T-helper 2 cell treated with Interferon-gamma antibody and Interleukin-4, amounts not matched to agents 5 μg/mL and 100 μg/mL, for 36 hours (primary cell): Measurements from ENCODE around the gene SCYGR3.

Source experiments
- DNase-seq: peaks from one replicate; pipeline ENCODE4 v3.0.0; 2021; ENCODE audit warnings: low spot score
- H3K27ac Mint-ChIP-seq: one replicate; pipeline ENCODE4 v1.8.0; 2021; ENCODE audit warnings: mild to moderate bottlenecking, mixed read lengths
- H3K27me3 Mint-ChIP-seq: one replicate; pipeline ENCODE4 v1.8.0; 2021; ENCODE audit warnings: low read depth, mixed read lengths
- H3K36me3 Mint-ChIP-seq: one replicate; pipeline ENCODE4 v1.8.0; 2021; ENCODE audit warnings: low read depth, mixed read lengths
- H3K4me1 Mint-ChIP-seq: one replicate; pipeline ENCODE4 v1.8.0; 2021; ENCODE audit warnings: low read depth, mixed read lengths
- H3K4me3 Mint-ChIP-seq: one replicate; pipeline ENCODE4 v1.8.0; 2022; ENCODE audit warnings: mild to moderate bottlenecking, moderate library complexity, mixed read lengths
- H3K9me3 Mint-ChIP-seq: one replicate; pipeline ENCODE4 v1.8.0; 2021; ENCODE audit warnings: mixed read lengths

The SCYGR3 gene

DNA sequence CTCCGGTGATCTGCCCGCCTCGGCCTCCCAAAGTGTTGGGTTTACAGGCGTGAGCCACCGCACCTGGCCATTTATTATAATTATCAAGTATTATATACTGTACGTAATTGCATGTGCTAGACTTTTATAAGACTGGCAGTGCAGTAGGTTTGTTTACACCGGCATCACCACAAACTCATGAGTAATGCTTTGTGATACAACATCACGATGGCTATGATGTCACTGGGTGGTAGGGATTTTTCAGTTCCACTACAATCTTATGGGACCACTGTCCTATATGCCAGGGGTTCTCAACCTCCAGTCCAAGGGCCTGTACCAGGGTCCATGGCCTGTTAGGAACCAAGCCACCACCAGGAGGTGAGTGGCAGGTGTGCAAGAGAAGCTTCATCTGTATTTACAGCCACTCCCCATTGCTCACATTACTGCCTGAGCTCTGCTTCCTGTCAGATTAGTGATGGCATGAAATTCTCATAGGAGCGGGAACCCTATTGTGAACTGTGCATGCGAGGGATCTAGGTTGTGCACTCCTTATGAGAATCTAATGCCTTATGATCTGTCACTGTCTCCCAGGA is 12.0 kb upstream of the SCYGR3 start:
- Mint-ChIP-seq H3K27me3 (peaks cover 10% of the 10 kb centered on the region), H3K4me1 (no peaks in the 10 kb centered on the region), H3K4me3 (no peak overlapping the region), H3K9me3 (no peaks in the 10 kb centered on the region), H3K27ac (no peak overlapping the region), H3K36me3 (no peaks in the 10 kb centered on the region)
- no peak for DNase-seq

DNA sequence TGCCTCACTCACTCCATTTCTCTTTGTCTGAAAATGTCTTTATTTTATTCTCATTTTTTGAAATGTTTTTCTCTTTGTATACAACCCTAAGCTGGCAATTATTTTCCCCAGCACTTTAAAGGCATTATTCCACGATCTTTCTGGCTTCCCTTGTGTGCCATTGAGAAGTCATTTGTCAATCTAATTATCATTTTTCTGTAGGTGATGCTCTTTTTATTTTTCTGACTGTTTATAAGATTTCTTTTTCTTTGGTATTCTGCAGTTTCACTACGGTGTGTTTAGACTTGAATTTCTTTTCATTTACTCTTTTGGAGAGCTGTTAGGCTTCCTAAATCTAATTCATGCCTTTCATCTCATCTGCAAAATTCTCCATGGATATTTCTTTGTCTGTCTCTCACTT is 10.8 kb upstream of the SCYGR3 start:
- no peak for DNase-seq
- H3K27me3 Mint-ChIP-seq = peaks cover 8% of the 10 kb centered on the region
- no peaks in the 10 kb centered on the region for H3K9me3 Mint-ChIP-seq
- H3K27ac Mint-ChIP-seq = no peak overlapping the region
- no peaks in the 10 kb centered on the region for H3K4me1 Mint-ChIP-seq
- no peaks in the 10 kb centered on the region for H3K36me3 Mint-ChIP-seq
- H3K4me3 Mint-ChIP-seq = no peak overlapping the region

DNA sequence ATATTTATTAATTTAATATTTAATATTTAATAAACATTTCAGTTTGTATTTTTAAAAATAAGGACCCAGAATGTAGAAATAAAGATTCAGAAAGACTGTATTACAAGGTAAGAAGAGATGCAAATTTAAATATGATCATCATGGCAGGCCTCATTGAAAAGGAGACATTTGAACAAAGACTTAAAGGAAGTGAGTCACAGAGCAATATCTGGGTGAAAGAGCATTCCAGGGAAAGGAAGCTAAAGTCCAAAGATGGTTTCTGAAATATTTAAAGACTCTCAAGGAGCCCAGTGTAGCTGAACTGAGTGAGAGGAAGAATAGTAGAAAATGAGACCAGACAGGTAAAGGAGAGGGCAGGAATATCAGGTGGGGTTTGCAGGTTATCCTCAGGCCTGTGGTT is 8.6 kb upstream of the SCYGR3 start:
- no peak for DNase-seq
- H3K9me3 Mint-ChIP-seq = no peaks in the 10 kb centered on the region
- H3K4me1 Mint-ChIP-seq = no peaks in the 10 kb centered on the region
- no peak overlapping the region for H3K27ac Mint-ChIP-seq
- H3K4me3 Mint-ChIP-seq = no peak overlapping the region
- peaks cover 2% of the 10 kb centered on the region for H3K27me3 Mint-ChIP-seq
- no peaks in the 10 kb centered on the region for H3K36me3 Mint-ChIP-seq

DNA sequence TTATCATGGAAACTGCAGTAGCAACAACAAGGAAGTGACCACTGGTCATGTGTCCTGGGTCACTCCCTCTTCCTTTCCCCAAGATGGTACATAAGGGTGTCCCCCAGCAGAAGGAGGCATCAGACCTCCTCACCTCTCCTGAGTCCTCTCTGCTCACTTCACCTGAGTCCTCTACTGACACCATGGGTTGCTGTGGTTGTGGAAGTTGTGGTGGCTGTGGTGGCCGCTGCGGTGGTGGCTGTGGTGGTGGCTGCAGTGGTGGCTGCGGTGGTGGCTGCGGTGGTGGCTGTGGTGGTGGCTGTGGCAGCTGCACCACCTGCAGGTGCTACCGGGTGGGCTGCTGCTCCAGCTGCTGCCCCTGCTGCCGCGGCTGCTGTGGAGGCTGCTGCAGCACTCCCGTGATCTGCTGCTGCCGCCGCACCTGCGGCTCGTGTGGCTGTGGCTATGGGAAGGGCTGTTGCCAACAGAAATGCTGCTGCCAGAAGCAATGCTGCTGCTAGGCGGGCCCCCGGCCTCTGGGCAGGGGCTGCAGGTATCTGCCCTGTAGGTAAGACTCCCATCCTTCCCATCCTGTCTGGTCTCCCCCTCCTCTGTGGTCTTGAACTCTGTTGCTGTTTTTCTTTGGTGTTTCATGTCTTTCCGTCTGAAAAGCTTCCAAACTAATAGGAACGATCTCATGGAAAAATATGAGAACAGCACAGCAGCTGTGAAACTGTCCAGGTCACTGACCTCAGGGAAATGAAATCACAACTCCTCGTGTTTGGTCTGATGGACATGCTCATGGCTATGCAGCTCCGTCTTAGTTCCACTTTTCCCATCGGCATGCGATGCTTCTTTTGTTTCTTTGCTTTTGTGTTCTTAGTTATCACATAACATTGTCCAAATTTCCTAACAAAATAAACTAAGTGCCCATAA is 2.9 kb upstream of the SCYGR3 start, which contains the start of gene SCYGR4:
SCYGR4 (plus strand) TSS at position 183 of the 915 bp plus-strand sequence; CDS start at position 183, 0 bp downstream.
- Mint-ChIP-seq H3K4me1 (no peaks in the 10 kb centered on the region), H3K36me3 (no peaks in the 10 kb centered on the region), H3K9me3 (no peaks in the 10 kb centered on the region), H3K4me3 (no peak within 1 kb of the TSS), H3K27me3 (peaks cover 4% of the 10 kb centered on the region), H3K27ac (no peak within 1 kb of the TSS)
- no peak for DNase-seq

DNA sequence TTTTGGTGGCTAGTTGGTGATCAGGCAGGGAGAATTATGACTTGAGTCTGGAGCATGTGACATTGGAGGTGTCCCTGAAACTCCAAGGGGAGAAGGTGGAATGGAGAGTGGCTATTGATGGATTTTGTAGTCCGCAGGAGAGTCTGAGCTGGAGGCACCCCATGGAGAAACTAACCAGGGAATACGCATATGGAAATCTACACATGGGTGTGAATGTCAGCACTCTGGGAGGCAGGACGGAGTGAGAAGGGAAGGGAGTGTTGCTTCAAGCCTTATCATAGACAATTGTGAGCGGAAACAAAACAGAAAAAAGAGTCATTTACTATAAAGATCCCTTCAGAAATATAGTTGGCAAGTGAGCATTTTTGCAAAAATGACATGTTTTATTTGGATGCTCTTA is 2.0 kb upstream of the SCYGR3 start:
- Mint-ChIP-seq H3K36me3 (no peaks in the 10 kb centered on the region), H3K9me3 (no peaks in the 10 kb centered on the region), H3K27me3 (peaks cover 5% of the 10 kb centered on the region), H3K4me1 (no peaks in the 10 kb centered on the region), H3K4me3 (no peak overlapping the region), H3K27ac (no peak overlapping the region)
- no peak for DNase-seq

DNA sequence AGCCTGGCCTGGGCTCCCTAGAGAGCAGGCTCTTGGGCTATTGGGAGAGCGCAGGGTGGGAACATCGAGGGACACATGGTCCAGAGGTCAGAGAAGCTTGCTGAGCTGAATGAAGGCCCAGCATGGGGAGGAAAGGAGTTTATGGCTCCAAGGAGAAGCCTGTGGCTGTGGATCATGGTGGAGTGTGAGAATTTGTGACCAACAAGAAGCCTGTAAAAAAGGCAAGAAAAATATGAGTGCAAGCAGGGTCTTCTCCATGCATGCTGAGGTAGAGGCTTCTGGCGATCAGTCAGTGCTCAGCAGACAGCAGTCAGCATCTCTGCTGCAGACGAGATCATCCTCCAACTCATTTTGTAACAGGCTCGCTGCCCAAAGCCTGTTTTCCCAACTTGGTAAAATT is 1.3 kb upstream of the SCYGR3 start:
- H3K9me3 Mint-ChIP-seq = no peaks in the 10 kb centered on the region
- no peaks in the 10 kb centered on the region for H3K36me3 Mint-ChIP-seq
- no peaks in the 10 kb centered on the region for H3K4me1 Mint-ChIP-seq
- no peak for DNase-seq
- no peak overlapping the region for H3K4me3 Mint-ChIP-seq
- H3K27me3 Mint-ChIP-seq = peaks cover 5% of the 10 kb centered on the region
- no peak overlapping the region for H3K27ac Mint-ChIP-seq

DNA sequence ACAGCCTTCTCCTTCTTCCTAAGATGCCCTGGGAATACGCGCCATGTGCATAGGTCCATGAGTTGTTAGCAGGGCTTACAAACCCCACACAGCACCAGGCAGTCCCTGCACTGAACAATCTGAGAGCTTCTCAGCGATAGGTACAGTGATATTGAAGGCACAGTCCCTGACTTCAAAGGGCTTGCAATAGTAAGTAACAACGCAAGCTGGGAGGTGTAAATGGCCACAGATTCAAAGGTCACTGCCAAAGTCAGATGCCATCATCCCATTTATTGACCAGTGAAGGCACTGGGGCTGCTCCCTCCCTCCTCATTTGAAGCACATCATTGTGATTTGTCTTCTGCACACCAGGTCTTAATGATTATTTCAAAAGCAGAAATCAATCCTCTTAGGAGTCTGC is 541 bp upstream of the SCYGR3 start:
- no peak overlapping the region for H3K27ac Mint-ChIP-seq
- H3K36me3 Mint-ChIP-seq = no peaks in the 10 kb centered on the region
- no peaks in the 10 kb centered on the region for H3K9me3 Mint-ChIP-seq
- H3K4me3 Mint-ChIP-seq = no peak overlapping the region
- H3K27me3 Mint-ChIP-seq = peaks cover 11% of the 10 kb centered on the region
- no peak for DNase-seq
- H3K4me1 Mint-ChIP-seq = peaks cover 1% of the 10 kb centered on the region

DNA sequence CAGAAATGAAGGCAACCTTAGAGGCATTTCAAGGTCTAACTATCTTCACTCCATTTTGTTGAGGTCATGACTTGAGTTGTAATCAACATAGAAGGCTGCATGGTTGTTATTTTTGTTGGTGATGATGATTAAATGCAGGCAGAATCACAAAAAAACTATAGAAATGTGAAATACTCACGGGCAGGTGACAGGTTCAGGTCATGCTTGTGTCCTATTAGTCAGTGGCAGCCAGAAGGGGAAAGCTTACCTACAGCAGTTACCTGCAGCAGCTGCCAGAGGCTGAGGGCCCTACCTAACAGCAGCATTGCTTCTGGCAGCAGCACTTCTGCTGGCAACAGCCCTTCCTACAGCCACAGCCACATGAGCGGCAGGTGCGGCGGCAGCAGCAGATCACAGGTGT is 394 bp downstream of the SCYGR3 start:
- Mint-ChIP-seq H3K36me3 (no peaks in the 10 kb centered on the region), H3K4me3 (no peak overlapping the region), H3K4me1 (peaks cover 3% of the 10 kb centered on the region), H3K27me3 (peaks cover 16% of the 10 kb centered on the region), H3K27ac (no peak overlapping the region), H3K9me3 (no peaks in the 10 kb centered on the region)
- no peak for DNase-seq

DNA sequence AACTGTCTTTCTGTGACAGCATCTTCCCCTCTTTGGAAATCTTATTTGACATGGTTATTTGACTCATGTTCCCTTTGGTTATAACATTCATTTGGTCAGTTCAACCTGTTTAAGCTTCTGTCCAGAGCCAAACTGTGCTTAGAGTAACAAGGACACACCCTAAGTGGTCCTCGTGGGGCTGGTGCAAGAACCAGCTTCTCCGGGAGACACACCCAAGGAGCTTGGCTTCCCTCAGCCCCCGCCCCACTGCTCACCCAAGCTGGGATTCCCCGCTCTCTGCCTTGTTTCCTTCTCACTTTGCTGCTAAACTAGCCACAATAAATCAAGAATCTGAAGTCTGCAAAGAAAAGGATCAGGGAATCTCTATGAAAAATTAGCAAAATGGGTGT is 1.4 kb downstream of the SCYGR3 start:
- H3K9me3 Mint-ChIP-seq = no peaks in the 10 kb centered on the region
- peaks cover 3% of the 10 kb centered on the region for H3K4me1 Mint-ChIP-seq
- no peak for DNase-seq
- H3K4me3 Mint-ChIP-seq = no peak overlapping the region
- no peak overlapping the region for H3K27ac Mint-ChIP-seq
- H3K36me3 Mint-ChIP-seq = no peaks in the 10 kb centered on the region
- H3K27me3 Mint-ChIP-seq = peaks cover 23% of the 10 kb centered on the region

DNA sequence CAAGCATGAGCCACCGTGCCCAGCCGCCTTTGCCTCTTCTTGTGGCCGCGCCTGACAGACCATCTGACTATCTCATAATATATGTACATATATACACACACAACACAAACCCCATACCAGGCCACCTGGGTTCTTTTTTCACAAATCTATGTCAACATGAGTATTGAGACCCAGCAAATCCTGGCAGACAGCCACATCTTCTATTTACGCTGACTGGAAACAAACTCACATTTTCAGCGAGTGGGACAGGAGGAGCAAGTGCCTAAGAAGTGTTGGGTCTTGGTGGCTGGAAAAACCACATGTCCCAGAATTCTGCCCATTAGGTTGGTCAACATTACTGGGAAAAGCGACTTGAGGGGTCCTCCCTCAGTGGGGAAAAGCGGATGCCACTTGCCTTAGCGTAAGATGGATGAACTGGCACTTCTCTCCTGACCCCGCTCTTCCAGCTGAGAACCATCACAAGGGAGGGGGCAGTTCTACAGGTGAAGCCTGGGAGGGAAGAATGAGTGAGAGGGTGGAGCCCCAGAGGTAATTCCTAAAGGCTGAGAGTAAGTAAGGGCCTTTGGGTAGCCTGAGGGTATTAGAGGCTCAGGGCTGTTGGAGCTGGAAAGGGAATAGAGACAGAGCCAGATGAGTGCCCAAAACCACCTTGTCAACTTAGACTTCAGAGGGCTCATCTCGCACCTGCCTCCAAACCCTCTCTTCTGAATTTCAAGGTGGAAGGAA is 1.9 kb downstream of the SCYGR3 start:
- no peaks in the 10 kb centered on the region for H3K9me3 Mint-ChIP-seq
- H3K27ac Mint-ChIP-seq = no peak overlapping the region
- no peak overlapping the region for H3K4me3 Mint-ChIP-seq
- no peaks in the 10 kb centered on the region for H3K36me3 Mint-ChIP-seq
- H3K27me3 Mint-ChIP-seq = peaks cover 24% of the 10 kb centered on the region
- H3K4me1 Mint-ChIP-seq = peaks cover 3% of the 10 kb centered on the region
- no peak for DNase-seq

DNA sequence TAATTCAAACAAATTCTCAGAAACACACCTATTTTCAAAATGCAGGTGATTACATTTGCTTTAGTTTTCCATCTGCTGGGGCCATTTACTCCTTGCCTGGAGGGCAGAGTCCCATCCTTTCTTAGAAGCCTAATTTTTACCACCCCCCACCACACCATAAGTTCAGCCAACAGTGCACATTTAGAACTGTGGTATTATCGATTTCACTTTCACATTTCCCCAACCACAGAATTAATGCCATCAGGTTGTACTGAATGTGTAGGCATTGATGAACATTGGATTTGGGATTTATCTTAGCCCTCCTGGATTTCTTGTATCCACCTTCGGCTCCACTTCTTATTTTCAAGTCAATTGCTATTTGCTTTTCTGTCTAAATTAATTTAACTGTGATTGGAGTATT is 4.5 kb downstream of the SCYGR3 start:
- H3K9me3 Mint-ChIP-seq = no peaks in the 10 kb centered on the region
- peaks cover 26% of the 10 kb centered on the region for H3K27me3 Mint-ChIP-seq
- H3K4me3 Mint-ChIP-seq = no peak overlapping the region

DNA sequence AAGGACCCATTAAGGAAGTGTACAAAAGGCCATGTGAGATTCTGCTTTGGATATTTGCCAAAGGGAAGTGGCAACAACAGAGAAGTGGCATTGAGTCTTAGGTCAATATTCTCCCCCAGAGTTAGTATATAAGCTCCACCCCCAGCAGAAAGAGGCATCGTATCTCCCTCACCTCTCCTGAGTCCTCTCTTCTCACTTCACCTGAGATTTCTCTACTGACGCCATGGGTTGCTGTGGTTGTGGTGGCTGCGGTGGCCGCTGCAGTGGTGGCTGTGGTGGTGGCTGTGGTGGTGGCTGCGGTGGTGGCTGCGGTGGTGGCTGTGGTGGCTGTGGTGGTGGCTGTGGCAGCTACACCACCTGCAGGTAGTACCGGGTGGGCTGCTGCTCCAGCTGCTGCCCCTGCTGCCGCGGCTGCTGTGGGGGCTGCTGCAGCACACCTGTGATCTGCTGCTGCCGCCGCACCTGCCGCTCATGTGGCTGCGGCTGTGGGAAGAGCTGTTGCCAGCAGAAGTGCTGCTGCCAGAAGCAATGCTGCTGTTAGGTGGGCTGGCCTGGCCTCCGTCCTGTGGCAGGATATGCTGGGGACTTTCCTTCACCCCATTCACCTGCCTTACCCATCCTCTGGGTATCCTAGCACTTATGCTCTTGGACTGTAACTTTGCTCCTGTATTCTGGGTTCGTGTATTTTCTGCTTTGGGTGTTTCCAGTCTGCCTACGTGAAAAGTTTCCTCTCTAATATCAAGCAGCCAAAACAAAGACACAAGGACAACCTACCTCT is 5.9 kb downstream of the SCYGR3 start:
- H3K4me1 Mint-ChIP-seq = peaks cover 3% of the 10 kb centered on the region
- no peak for DNase-seq
- no peaks in the 10 kb centered on the region for H3K9me3 Mint-ChIP-seq
- H3K36me3 Mint-ChIP-seq = no peaks in the 10 kb centered on the region
- H3K27me3 Mint-ChIP-seq = peaks cover 26% of the 10 kb centered on the region
- no peak overlapping the region for H3K27ac Mint-ChIP-seq
- no peak overlapping the region for H3K4me3 Mint-ChIP-seq

More for the DNA sequence above, 4.5 kb downstream of the SCYGR3 start:
- H3K27ac Mint-ChIP-seq = no peak overlapping the region
- no peak for DNase-seq
- H3K36me3 Mint-ChIP-seq = no peaks in the 10 kb centered on the region
- peaks cover 3% of the 10 kb centered on the region for H3K4me1 Mint-ChIP-seq

DNA sequence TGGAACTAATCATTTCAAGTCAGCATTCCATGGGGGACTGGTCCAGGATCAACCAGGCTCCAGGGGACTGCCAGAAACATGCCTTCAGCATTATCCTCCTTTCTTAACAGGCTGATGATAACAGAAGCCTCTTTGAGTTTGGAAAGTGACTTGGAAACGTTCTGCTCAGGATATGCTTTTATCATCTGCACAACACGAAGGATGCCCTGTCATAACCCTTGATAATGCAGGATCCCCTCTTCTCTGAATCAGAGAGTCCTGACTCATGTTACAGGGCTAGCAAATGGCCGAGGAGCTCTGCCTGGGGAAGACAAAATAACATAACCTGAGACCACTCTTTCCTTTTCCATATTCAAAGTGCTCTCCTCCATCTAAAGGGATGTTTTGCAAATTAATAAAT is 6.7 kb downstream of the SCYGR3 start:
- peaks cover 3% of the 10 kb centered on the region for H3K4me1 Mint-ChIP-seq
- no peak overlapping the region for H3K4me3 Mint-ChIP-seq
- no peaks in the 10 kb centered on the region for H3K36me3 Mint-ChIP-seq
- no peaks in the 10 kb centered on the region for H3K9me3 Mint-ChIP-seq
- H3K27ac Mint-ChIP-seq = no peak overlapping the region
- DNase-seq = no peak
- H3K27me3 Mint-ChIP-seq = peaks cover 26% of the 10 kb centered on the region
